HEK293T (cell line): Measurements from ENCODE around the gene RUSC1.

Experiments used
- ARNT ChIP-seq: fragments of 450-650 bp; IDR thresholded peaks from 2 replicates; pipeline ENCODE4 v1.6.1; 2017; ENCODE audit warnings: mild to moderate bottlenecking
- ELF4 ChIP-seq: fragments of 450-650 bp; IDR thresholded peaks from 2 replicates; pipeline ENCODE4 v1.6.1; 2017; ENCODE audit warnings: antibody characterized with exemption
- LEF1 ChIP-seq: fragments of 450-650 bp; IDR thresholded peaks from 2 replicates; pipeline ENCODE4 v1.6.1; 2017; ENCODE audit warnings: mild to moderate bottlenecking, borderline replicate concordance
- TARDBP ChIP-seq: fragments of 450-650 bp; IDR thresholded peaks from 2 replicates; pipeline ENCODE4 v1.6.1; 2016

DNA sequence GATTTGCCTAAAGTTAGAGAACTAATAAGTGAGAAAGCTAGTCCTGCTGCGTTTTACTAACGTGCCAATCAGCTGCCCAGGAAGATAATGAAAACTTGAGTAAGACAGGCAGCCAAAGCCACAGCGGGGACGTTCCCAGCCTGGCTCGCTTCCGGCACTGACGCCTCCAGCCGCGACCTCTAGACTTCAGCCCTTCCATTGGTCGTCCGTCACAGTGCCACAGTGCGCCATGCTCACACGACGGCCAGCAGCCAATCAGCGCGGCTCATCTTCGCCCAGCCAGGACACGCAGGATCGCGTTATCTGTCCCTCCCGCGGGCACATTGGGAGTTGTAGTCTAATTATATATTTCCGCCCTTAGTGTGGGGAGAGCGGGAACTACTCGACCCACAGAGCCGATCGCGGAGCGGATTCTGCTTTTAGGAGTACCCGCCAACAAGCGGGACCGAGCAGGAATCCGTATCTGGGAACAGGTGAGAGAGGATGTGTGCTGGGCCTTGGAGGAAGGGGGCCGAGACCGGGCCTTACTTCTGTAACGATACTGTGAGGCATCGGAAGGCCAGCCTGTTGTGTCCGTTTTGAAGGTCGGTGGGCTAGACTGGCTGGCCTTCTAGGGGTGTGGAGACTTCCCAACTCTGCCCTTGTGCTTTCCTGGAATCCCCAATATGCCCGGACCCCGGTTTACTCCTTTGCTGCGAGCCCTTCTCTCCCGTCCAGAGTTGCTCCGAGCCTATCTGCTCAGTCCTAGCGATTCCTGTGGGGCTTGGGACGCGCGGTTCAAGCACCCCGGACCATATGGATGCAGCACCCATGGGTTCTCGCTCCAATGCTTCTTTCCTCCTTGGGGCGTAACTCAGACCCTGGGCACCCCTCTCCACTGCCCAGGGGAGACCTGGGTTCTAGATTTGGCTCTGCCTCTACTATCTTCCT is 11.9 kb upstream of the RUSC1 start, which contains the start of gene FDPS:
- TF ChIP-seq TARDBP (peak; percentile 71; the same call in 1 of the 2 replicates), ELF4 (peak; percentile 53), LEF1 (no peak), ARNT (no peak)
